ENCODE data around the gene CD83. TPM values are rescaled to one million over a fixed set of nuclear protein-coding genes. Genes with fewer than 3 reads are reported as not detected.

The CD83 gene
- total RNA-seq, 1 donor from 2014 or later = 0.11 TPM

DNA sequence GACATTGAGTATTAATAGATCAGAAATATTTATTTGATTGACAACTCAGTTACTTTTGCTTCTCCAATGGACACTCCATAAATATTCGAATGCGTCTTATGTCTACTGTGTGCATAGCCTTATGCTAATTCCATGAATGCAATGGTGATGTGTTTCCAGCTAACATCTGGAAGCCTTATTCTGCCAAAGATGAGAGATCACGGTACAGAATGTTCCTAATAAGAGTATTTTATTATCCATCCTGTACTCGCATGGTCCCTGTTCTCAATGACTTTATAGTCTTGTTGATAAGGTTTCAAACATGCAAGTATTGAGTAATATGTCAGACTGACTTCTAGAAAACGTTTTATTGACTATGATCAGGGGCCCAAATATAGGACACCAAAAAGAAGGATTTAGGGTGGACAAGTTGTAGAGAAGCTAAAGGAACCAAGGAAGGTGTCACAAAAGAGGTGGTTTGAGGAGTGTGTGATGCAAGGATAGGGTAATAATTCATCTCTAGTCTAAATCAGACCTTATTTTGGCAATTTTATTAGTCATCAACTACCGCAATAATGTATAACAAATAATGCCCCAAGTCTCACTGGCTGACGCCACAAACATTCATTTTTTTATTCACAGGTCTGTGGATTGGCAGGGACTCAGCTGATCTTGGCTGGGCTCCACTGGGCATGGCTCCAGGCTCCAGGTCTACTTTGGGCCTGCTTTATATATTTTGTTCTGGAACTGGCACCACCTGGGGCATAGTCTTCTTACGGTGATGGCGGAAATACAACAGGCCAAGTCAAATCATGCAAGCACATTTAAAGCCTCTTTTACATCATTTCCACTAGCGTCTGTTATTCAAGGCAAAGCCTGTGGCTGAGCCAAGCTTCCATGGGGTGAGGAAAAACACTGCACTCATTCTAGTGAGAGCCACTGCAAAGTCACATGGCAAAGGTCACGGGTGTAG lies 24.5 kb upstream of the CD83 start:
- DNase-seq (ENCODE audit: low spot score in 2 of 2) = no peak
- H3K27me3 ChIP-seq = no peaks in the 10 kb centered on the region
- no peaks in the 10 kb centered on the region for H3K36me3 ChIP-seq
- no peak overlapping the region for H3K27ac ChIP-seq
- no peaks in the 10 kb centered on the region for H3K9me3 ChIP-seq
- no peak overlapping the region for H3K4me3 ChIP-seq
- intact Hi-C loops (cut with DNase I) = no loop called here
- TF ChIP-seq, protein P1, sequence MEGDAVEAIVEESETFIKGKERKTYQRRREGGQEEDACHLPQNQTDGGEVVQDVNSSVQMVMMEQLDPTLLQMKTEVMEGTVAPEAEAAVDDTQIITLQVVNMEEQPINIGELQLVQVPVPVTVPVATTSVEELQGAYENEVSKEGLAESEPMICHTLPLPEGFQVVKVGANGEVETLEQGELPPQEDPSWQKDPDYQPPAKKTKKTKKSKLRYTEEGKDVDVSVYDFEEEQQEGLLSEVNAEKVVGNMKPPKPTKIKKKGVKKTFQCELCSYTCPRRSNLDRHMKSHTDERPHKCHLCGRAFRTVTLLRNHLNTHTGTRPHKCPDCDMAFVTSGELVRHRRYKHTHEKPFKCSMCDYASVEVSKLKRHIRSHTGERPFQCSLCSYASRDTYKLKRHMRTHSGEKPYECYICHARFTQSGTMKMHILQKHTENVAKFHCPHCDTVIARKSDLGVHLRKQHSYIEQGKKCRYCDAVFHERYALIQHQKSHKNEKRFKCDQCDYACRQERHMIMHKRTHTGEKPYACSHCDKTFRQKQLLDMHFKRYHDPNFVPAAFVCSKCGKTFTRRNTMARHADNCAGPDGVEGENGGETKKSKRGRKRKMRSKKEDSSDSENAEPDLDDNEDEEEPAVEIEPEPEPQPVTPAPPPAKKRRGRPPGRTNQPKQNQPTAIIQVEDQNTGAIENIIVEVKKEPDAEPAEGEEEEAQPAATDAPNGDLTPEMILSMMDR (IDR thresholded peaks at IDR 0.05) = no peak
- no peaks in the 10 kb centered on the region for H3K4me1 ChIP-seq

DNA sequence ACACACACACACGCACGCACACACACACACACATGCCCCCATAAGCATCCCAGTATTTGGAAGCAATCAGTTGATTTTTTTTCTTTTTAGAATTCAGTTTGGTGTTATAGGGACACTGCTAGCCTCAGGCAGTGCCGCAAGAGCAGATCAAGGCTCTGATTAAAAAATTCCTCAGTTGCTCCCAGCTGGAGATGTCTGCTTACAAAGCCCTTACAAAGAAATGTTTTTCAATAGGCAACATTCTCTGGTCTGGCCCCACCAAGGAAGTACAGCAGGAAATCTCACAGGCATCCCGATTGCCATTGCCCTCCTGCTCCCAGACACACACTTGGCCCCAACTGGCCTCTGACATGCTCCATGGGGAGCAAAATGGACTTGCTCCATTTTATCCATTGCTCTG lies 22.9 kb upstream of the CD83 start:
- Histone ChIP-seq H3K27me3 (no peaks in the 10 kb centered on the region), H3K4me3 (no peak overlapping the region), H3K9me3 (no peaks in the 10 kb centered on the region), H3K27ac (no peak overlapping the region), H3K36me3 (no peaks in the 10 kb centered on the region), H3K4me1 (no peaks in the 10 kb centered on the region)
- intact Hi-C loops (cut with DNase I) = no loop called here
- no peak for DNase-seq (ENCODE audit: low spot score in 2 of 2)
- TF ChIP-seq, protein P1 (IDR thresholded peaks at IDR 0.05) = no peak

DNA sequence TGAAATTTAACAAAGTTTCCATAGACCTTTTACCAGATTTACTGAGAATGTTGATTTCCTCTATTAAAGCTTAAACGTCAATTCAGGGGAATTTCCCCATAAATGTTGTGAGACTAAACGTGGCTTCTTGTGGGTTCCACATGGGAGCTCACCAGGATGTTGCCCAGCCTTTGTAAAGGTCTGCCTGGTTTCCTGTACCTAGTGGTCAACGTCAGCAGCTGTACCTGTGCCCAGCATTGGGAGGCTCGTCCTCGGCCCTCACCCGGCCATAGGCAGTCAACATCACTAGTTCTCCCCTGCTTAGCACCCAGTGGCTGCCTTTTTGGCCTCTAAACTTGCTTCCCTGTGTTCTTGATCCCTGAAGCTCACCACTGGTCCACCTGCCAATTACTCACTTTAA lies 22.1 kb upstream of the CD83 start:
- TF ChIP-seq, protein P1 (IDR thresholded peaks at IDR 0.05) = no peak
- no peaks in the 10 kb centered on the region for H3K9me3 ChIP-seq
- no peaks in the 10 kb centered on the region for H3K27me3 ChIP-seq
- no peaks in the 10 kb centered on the region for H3K36me3 ChIP-seq
- no peak for DNase-seq (ENCODE audit: low spot score in 2 of 2)
- no peak overlapping the region for H3K4me3 ChIP-seq
- no peak overlapping the region for H3K27ac ChIP-seq
- no peaks in the 10 kb centered on the region for H3K4me1 ChIP-seq
- intact Hi-C loops (cut with DNase I) = no loop called here

DNA sequence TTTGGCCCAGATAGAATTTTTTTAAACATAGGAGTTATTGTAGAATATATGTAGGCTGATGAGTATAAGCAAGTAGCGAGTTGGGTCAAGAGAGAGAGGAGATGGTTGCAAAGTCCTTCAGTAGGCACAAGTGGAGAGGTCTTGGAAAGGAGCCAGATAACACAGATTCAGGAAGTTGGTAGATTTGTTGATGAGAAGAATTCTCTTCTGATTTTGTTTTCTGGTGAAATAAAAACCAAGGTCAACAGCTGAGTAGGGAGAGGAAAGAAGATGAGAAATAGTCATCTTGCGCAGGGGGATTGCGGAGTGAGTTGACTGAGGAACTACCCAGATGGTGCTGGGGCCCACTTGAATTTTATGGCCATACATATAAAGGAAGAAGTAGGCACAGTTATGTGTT lies 17.4 kb upstream of the CD83 start:
- Histone ChIP-seq H3K27me3 (no peaks in the 10 kb centered on the region), H3K27ac (no peak overlapping the region), H3K36me3 (no peaks in the 10 kb centered on the region), H3K9me3 (no peaks in the 10 kb centered on the region), H3K4me3 (no peak overlapping the region), H3K4me1 (no peaks in the 10 kb centered on the region)
- DNase-seq (ENCODE audit: low spot score in 2 of 2) = no peak
- TF ChIP-seq, protein P1 (IDR thresholded peaks at IDR 0.05) = no peak
- intact Hi-C loops (cut with DNase I) = no loop called here

DNA sequence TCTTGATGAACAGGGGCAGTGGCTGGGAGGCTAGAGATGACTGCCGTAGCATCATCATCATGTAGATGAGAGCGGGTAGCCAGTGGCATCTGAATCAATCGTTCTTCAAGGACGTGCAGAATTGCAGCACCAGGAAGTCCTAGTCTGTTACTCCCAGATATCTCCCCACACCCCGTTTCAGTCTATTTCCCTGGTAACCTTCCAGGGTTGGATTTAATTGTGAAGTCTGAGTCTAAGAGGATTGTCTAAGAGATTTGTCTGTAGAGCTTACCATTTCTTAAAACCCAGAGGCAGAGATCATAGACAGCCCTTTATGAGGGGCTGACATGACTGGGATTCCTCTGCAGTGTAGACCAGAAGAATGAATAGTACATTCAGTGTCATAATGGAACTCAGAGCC lies 16.6 kb upstream of the CD83 start:
- no peak for DNase-seq (ENCODE audit: low spot score in 2 of 2)
- no peaks in the 10 kb centered on the region for H3K9me3 ChIP-seq
- intact Hi-C loops (cut with DNase I) = no loop called here
- TF ChIP-seq, protein P1 (IDR thresholded peaks at IDR 0.05) = no peak
- no peaks in the 10 kb centered on the region for H3K27me3 ChIP-seq
- no peaks in the 10 kb centered on the region for H3K4me1 ChIP-seq
- H3K4me3 ChIP-seq = no peak overlapping the region
- no peaks in the 10 kb centered on the region for H3K36me3 ChIP-seq
- no peak overlapping the region for H3K27ac ChIP-seq

Measured in ascending aorta (tissue), 2 donors.